ENCODE data around the gene STK25. TPM values are rescaled to one million over a fixed set of nuclear protein-coding genes. Genes with fewer than 3 reads are reported as not detected.
"Not testable (repeated sequence)": the region's sequence is repeated elsewhere in the genome, so short reads cannot be mapped to it uniquely, and the experiment has no call there.

STK25 gene
- total and polyA plus RNA-seq, 8 donors, result 93.8 to 446 (median 144) TPM

- 31 to 41% (median 39%) methylated on average over 15 to 19 of the region's 19 CpGs for WGBS, 5 donors
Observed at GRCh38 chr2:241506793-241507429, 1.5 kb downstream of the STK25 start.

DNA sequence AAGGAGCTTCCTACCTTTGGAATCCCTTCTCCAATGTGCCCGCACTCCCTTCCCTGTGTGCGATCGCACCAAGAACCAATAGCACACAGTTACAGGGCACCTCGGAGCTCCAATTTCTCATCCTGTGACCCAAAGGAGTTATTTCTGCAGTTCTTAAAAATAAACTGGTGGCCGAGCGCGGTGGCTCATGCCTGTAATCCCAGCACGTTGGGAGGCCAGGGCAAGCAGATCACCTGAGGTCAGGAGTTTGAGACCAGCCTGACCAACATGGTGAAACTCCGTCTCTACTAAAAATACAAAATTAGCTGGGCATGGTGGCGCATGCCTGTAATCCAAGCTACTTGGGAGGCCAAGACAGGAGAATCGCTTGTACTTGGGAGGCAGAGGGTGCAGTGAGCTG is 2.1 kb downstream of the STK25 start:
- 90 to 97% (median 95%) methylated on average over 11 of the region's 11 CpGs for WGBS, 5 donors
- intact Hi-C loops (cut with DNase I; ENCODE audit: low total_unique reads); DNase-seq; H3K9me3 ChIP-seq; H3K27ac ChIP-seq; H3K4me3 ChIP-seq; H3K27me3 ChIP-seq: not testable (repeated sequence)
- H3K36me3 ChIP-seq, result peaks cover 0 to 24% (median 11%) of the 10 kb centered on the region in 4 donors
- H3K4me1 ChIP-seq, result peaks cover 26 to 54% (median 42%) of the 10 kb centered on the region in 4 donors

More at GRCh38 chr2:241506793-241507429, 1.5 kb downstream of the STK25 start:
- Histone ChIP-seq H3K27ac (peak overlapping the region in 4 of 5 donors; percentile 85 to 93 (median 90)), H3K9me3 (no peaks in the 10 kb centered on the region), H3K4me1 (peaks cover 26 to 54% (median 42%) of the 10 kb centered on the region in 4 donors), H3K36me3 (peaks cover 0 to 19% (median 5%) of the 10 kb centered on the region in 4 donors), H3K27me3 (no peaks in the 10 kb centered on the region), H3K4me3 (peak overlapping the region; percentile 72 to 100 (median 87))
- TF ChIP-seq POLR2A (IDR thresholded peaks at IDR 0.05) (no peak), POLR2AphosphoS5 (IDR thresholded peaks at IDR 0.05) (no peak), EP300 (IDR thresholded peaks at IDR 0.05) (no peak), CTCF (IDR thresholded peaks at IDR 0.05) (no peak)
- DNase-seq, result no peak
- intact Hi-C loops (cut with DNase I; ENCODE audit: low total_unique reads), result no loop called here

GRCh38 chr2:241505781-241506201 is 2.6 kb downstream of the STK25 start:
- no peak for DNase-seq
- 88 to 95% (median 90%) methylated on average over 4 to 7 of the region's 7 CpGs for WGBS, 5 donors
- Histone ChIP-seq H3K27me3 (no peaks in the 10 kb centered on the region), H3K9me3 (no peaks in the 10 kb centered on the region), H3K36me3 (peaks cover 0 to 30% (median 16%) of the 10 kb centered on the region in 4 donors), H3K4me3 (no peak overlapping the region), H3K4me1 (peaks cover 26 to 54% (median 46%) of the 10 kb centered on the region in 4 donors), H3K27ac (no peak overlapping the region)
- intact Hi-C loops (cut with DNase I; ENCODE audit: low total_unique reads), result no loop called here
- no peak for TF ChIP-seq EP300 (IDR thresholded peaks at IDR 0.05)
- TF ChIP-seq CTCF (IDR thresholded peaks at IDR 0.05), result no peak

- intact Hi-C loops (cut with DNase I; ENCODE audit: low total_unique reads), result no loop called here
- Histone ChIP-seq H3K27me3 (no peaks in the 10 kb centered on the region), H3K36me3 (peaks cover 0 to 35% (median 21%) of the 10 kb centered on the region in 4 donors), H3K4me3 (no peak overlapping the region), H3K4me1 (peaks cover 26 to 54% (median 46%) of the 10 kb centered on the region in 4 donors), H3K9me3 (no peaks in the 10 kb centered on the region), H3K27ac (no peak overlapping the region)
- no peak for DNase-seq
- TF ChIP-seq POLR2AphosphoS5 (IDR thresholded peaks at IDR 0.05) (no peak), CTCF (IDR thresholded peaks at IDR 0.05) (no peak), POLR2A (IDR thresholded peaks at IDR 0.05) (no peak), EP300 (IDR thresholded peaks at IDR 0.05) (no peak)
- WGBS, 5 donors, result 81 to 87% (median 85%) methylated on average over 13 to 15 of the region's 15 CpGs
Observed at GRCh38 chr2:241505086-241505780, 3.2 kb downstream of the STK25 start.

All from stomach (tissue), 9 donors.